RWPE1 (cell line): Measurements from ENCODE around the gene JTB.

ENCODE experiments used
- CTCF ChIA-PET: fragments of 350-600 bp; sonication (Branson Sonifier 250); formaldehyde crosslinking; extraction: SDS; loops from one replicate; lab custom pipeline; 2021; lab: Yijun Ruan, JAX
- POLR2A ChIA-PET: fragments of 400-600 bp; formaldehyde crosslinking; extraction: SDS; loops from one replicate; lab custom pipeline; 2020; ENCODE audit warnings: antibody characterized with exemption; ENCODE audit not compliant: low non-redundant PET; lab: Yijun Ruan, JAX
- DNase-seq: peaks from one replicate; pipeline ENCODE4 v3.0.0; 2012; ENCODE audit warnings: low spot score
- H3K27ac ChIP-seq: fragments of 450-650 bp; 2 replicates; pipeline ENCODE4 v1.5.1; 2017
- TF ChIP-seq, protein P1 (sequence below): fragments of 450-650 bp; conservative IDR thresholded peaks from 2 replicates; pipeline ENCODE4 v1.5.1; 2017; ENCODE audit warnings: low read depth, mild to moderate bottlenecking

The JTB gene

DNA sequence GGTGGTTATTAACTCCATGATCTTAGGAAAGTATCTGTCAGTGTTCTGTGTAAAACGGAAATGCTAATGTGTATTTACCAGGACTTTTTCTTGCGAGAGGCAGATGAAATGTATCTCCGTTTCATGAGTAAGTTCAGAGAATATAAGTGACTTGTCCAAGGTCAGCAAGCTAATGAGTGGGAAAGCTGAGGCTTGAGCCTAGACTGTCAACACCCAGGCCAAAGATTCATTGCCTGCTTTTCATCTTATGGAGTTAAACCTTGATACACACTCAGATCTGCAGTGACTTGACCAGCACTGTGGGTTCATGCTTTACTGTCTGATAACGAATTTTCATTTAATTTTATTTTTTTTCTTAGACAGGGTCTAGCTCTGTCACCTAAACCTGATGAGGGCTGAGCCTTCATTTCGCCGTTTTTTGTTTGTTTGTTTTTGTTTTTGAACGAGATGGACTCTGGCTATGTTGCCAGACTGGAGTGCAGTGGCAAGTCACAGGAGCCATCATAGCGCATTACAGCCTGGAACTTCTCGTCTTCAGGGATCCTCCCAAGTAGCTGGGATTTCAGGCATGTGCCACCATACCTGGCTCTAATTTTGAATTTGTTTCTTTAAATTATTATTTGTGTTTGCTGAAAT, 918 bp upstream of the JTB start:
- ChIA-PET CTCF (interaction anchor here (1.0 to 1.3 kb wide), 2 partner anchors 8 to 32 kb away, joined by 4 to 5 read pairs; partner anchors contain the start of genes DENND4B and RAB13), POLR2A (interaction anchor here (0.5 to 2.8 kb wide), 2 partner anchors 12 to 1954 kb away, joined by 3 to 16 read pairs; partner anchors contain the start of gene CREB3L4)
- TF ChIP-seq, protein P1, sequence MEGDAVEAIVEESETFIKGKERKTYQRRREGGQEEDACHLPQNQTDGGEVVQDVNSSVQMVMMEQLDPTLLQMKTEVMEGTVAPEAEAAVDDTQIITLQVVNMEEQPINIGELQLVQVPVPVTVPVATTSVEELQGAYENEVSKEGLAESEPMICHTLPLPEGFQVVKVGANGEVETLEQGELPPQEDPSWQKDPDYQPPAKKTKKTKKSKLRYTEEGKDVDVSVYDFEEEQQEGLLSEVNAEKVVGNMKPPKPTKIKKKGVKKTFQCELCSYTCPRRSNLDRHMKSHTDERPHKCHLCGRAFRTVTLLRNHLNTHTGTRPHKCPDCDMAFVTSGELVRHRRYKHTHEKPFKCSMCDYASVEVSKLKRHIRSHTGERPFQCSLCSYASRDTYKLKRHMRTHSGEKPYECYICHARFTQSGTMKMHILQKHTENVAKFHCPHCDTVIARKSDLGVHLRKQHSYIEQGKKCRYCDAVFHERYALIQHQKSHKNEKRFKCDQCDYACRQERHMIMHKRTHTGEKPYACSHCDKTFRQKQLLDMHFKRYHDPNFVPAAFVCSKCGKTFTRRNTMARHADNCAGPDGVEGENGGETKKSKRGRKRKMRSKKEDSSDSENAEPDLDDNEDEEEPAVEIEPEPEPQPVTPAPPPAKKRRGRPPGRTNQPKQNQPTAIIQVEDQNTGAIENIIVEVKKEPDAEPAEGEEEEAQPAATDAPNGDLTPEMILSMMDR = no peak
- H3K27ac ChIP-seq = no peak overlapping the region
- DNase-seq = no peak

DNA sequence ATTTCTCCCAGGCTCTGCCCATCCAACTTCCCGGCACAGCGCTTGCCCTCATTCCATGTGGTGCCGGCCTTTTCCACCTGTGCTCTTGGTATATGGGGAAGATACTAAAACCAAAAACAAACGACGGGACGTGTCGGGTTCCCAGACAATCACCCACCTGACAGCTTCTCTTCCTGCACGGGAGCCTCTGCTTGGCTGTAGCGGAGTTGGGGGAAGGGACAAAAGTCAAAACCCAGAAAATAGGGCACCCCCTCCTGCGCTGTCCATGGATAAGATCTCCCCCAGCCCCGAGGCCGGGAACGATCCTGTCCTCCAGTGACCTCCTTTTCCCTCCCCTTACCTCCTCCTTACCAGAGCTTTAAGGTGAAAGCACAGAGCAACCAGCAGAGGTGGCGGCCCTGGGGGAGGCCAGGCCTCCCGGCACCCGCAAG, 640 bp downstream of the JTB start:
- ChIA-PET CTCF (interaction anchor here (0.6 to 1.3 kb wide), 4 partner anchors 9 to 338 kb away, joined by 3 to 5 read pairs (median 4); partner anchors contain the start of genes CREB3L4 and DENND4B), POLR2A (interaction anchor here (1.0 to 2.8 kb wide), 2 partner anchors 10 to 54 kb away, joined by 4 to 16 read pairs; partner anchors contain the start of genes CREB3L4 and GATAD2B)
- TF ChIP-seq, protein P1 = no peak
- H3K27ac ChIP-seq = peak overlapping the region; percentile 84
- DNase-seq = no peak

DNA sequence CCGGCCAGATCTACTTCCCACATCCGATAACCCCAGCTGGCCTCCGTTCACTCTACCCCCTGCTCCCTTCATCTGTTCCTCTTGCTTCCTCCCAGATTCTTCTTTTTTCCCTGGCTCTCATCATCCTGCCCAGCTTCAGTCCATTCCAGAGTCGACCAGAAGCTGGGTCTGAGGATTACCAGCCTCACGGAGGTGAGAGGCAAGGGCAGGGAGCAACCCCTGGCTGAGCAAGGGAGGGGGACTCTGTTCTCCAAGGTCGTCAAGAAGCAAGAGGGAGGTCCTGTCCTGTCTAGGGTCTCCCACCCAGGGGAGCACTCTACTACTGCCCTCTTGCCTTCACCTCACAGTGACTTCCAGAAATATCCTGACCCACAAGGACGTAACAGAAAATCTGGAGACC, 3.9 kb downstream of the JTB start:
- CTCF ChIA-PET = interaction anchor here (0.6 to 0.9 kb wide), 2 partner anchors 13 to 306 kb away, joined by 4 to 5 read pairs; partner anchors contain the start of gene RAB13
- H3K27ac ChIP-seq = peak overlapping the region; percentile 33
- TF ChIP-seq, protein P1 = no peak
- POLR2A ChIA-PET = no interaction called here
- DNase-seq = no peak

DNA sequence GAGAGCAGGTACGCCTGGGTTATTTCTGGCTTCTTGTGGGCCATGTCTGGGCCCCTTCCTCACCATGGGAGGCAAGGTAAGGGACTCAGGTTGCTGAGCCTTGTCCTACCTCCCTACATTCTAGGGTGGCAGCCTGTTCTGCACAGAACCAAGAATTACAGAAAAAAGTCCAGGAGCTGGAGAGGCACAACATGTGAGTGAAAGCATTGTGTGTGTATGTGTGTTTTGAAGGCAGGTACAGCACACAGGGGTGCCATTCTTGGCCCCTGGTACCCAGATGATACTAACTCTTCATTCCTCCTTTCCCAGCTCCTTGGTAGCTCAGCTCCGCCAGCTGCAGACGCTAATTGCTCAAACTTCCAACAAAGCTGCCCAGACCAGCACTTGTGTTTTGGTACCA, 4.4 kb downstream of the JTB start:
- TF ChIP-seq, protein P1 = no peak
- DNase-seq = no peak
- ChIA-PET CTCF (interaction anchor here (0.6 to 0.9 kb wide), 2 partner anchors 13 to 305 kb away, joined by 4 to 5 read pairs; partner anchors contain the start of gene RAB13), POLR2A (no interaction called here)
- H3K27ac ChIP-seq = peak overlapping the region; percentile 33

DNA sequence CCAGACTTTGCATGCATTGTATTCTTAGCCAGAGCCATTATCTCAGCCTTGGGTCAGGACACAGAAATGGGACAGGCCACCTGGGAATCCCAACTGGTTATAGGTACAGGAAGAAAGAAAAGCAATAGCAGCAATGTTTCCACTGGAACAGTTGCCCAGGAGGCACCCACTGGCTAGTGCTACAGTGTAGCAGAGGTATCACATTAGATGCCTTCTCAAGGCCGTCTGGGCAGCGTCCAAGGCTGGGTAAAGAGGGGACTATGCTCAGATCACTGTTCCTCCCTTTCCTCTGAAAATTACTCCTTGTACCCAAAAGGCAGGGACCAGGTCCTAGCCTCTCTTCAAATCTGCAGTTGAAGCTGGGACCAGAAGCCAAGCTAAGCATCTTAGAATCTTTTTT, 7.1 kb downstream of the JTB start:
- TF ChIP-seq, protein P1 = no peak
- POLR2A ChIA-PET = no interaction called here
- CTCF ChIA-PET = interaction anchor here (1.0 to 1.2 kb wide), 2 partner anchors 16 to 173 kb away, joined by 4 read pairs; partner anchors contain the start of gene RAB13
- DNase-seq = no peak
- H3K27ac ChIP-seq = 0 out of 2 replicates have a peak overlapping the region, but pooled peaks have one; percentile 98

DNA sequence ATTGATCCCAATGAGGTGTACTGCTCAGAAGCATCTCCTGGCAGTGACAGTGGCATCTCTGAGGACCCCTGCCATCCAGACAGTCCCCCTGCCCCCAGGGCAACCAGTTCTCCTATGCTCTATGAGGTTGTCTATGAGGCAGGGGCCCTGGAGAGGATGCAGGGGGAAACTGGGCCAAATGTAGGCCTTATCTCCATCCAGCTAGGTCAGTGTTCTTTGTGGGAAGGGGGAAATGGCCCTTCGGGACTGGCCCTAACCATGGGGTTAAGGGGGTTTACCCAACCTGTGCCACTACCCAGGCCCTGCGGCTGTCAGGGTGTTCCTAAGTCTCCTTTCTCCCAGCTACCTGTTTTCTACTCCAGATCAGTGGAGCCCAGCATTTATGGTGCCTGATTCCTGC, 8.5 kb downstream of the JTB start:
- H3K27ac ChIP-seq = peak overlapping the region; percentile 98
- POLR2A ChIA-PET = no interaction called here

More for the DNA sequence above, 8.5 kb downstream of the JTB start:
- DNase-seq = no peak
- CTCF ChIA-PET = no interaction called here
- TF ChIP-seq, protein P1 = no peak
